PFSK-1 (cell line): ENCODE data around the gene IFNL2.

ENCODE experiments used
- FOXP2 ChIP-seq: optimal IDR thresholded peaks from 2 replicates; pipeline ENCODE3; 2011; ENCODE audit warnings: borderline replicate concordance, control low read depth, inconsistent platforms; ENCODE audit not compliant: insufficient read depth; ENCODE audit errors: extremely low read length, extremely low read depth
- POLR2AphosphoS5 ChIP-seq: IDR thresholded peaks from 2 replicates; pipeline ENCODE4 v1.6.1; 2012; ENCODE audit warnings: low read depth, mild to moderate bottlenecking, control low read depth, low read length, moderate library complexity
- TAF1 ChIP-seq: IDR thresholded peaks from 2 replicates; pipeline ENCODE4 v1.6.1; 2012; ENCODE audit warnings: low read length, control low read depth, borderline replicate concordance; ENCODE audit not compliant: insufficient read depth
- TF ChIP-seq, protein P1 (sequence below), 2 experiments: IDR thresholded peaks; 2 replicates each; pipeline versions ENCODE4 v1.6.1 to v1.8.0; 2011 to 2012; ENCODE audit warnings: low read depth in 2 of 2, low read length in 2 of 2, control low read depth in 1 of 2, inconsistent platforms in 1 of 2, mild to moderate bottlenecking in 1 of 2, moderate library complexity in 1 of 2; ENCODE audit not compliant: insufficient read depth in 1 of 2

DNA sequence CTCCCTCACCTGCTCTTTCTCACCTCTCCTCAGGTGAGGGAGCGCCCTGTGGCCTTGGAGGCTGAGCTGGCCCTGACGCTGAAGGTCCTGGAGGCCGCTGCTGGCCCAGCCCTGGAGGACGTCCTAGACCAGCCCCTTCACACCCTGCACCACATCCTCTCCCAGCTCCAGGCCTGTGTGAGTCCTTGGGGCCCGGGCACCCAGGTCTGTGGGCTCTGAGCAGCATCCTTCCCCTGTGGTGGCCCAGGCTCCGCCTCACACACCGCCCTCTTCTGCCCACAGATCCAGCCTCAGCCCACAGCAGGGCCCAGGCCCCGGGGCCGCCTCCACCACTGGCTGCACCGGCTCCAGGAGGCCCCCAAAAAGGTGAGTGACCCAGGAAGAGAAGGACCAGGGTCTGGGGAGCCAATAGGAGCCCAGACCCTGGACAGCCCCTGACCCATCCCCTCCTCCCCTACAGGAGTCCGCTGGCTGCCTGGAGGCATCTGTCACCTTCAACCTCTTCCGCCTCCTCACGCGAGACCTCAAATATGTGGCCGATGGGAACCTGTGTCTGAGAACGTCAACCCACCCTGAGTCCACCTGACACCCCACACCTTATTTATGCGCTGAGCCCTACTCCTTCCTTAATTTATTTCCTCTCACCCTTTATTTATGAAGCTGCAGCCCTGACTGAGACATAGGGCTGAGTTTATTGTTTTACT, 29.9 kb downstream of the IFNL2 start:
- TF ChIP-seq POLR2AphosphoS5 = no peak
- TF ChIP-seq, protein P1, sequence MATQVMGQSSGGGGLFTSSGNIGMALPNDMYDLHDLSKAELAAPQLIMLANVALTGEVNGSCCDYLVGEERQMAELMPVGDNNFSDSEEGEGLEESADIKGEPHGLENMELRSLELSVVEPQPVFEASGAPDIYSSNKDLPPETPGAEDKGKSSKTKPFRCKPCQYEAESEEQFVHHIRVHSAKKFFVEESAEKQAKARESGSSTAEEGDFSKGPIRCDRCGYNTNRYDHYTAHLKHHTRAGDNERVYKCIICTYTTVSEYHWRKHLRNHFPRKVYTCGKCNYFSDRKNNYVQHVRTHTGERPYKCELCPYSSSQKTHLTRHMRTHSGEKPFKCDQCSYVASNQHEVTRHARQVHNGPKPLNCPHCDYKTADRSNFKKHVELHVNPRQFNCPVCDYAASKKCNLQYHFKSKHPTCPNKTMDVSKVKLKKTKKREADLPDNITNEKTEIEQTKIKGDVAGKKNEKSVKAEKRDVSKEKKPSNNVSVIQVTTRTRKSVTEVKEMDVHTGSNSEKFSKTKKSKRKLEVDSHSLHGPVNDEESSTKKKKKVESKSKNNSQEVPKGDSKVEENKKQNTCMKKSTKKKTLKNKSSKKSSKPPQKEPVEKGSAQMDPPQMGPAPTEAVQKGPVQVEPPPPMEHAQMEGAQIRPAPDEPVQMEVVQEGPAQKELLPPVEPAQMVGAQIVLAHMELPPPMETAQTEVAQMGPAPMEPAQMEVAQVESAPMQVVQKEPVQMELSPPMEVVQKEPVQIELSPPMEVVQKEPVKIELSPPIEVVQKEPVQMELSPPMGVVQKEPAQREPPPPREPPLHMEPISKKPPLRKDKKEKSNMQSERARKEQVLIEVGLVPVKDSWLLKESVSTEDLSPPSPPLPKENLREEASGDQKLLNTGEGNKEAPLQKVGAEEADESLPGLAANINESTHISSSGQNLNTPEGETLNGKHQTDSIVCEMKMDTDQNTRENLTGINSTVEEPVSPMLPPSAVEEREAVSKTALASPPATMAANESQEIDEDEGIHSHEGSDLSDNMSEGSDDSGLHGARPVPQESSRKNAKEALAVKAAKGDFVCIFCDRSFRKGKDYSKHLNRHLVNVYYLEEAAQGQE (IDR thresholded peaks at IDR 0.05; ENCODE audit: insufficient read depth in 1 of 2, low read depth in 2 of 2, low read length in 2 of 2) = no peak
- no peak for TF ChIP-seq TAF1
- TF ChIP-seq FOXP2 = no peak
